H1 (cell line): ENCODE measurements around the gene CASZ1. TPM values are rescaled to one million over a fixed set of nuclear protein-coding genes. Genes with fewer than 3 reads are reported as not detected.
A peak's percentile ranks its signal among the peaks of the same experiment; 100 is the strongest.

ENCODE experiments used
- CTCF ChIA-PET: fragments of 300-600 bp; sonication (Branson Sonifier 250); formaldehyde crosslinking; loops from one replicate; lab custom pipeline; 2021; ENCODE audit not compliant: partially characterized antibody; lab: Charles Lee
- POLR2A ChIA-PET: fragments of 300-600 bp; sonication (Branson Sonifier 250); formaldehyde crosslinking; loops from one replicate; lab custom pipeline; 2021; ENCODE audit warnings: inconsistent platforms; ENCODE audit not compliant: partially characterized antibody; lab: Charles Lee
- DNase-seq, 2 experiments: peaks; one replicate each; pipeline versions ENCODE4 v3.0.0 to v3.0.0-alpha.2; 2010 to 2022; ENCODE audit warnings: low spot score in 2 of 2, low read depth in 1 of 2, mixed read lengths in 1 of 2
- FAIRE-seq: peaks from 2 replicates; lab custom pipeline; 2011; peaks lifted over from hg19 to GRCh38; lab: Jason Lieb, UNC
- H2AFZ ChIP-seq: 2 replicates; pipeline ENCODE4 v1.8.1; 2012; ENCODE audit warnings: low read length, inconsistent platforms
- H2AK5ac ChIP-seq: 2 replicates; pipeline ENCODE4 v1.6.1; 2013; ENCODE audit warnings: low read depth, low read length
- H2BK120ac ChIP-seq: replicated peaks from 2 replicates; pipeline ENCODE3; 2013; ENCODE audit warnings: low read depth, low read length, inconsistent platforms
- H2BK12ac ChIP-seq: 2 replicates; pipeline ENCODE4 v1.6.1; 2013; ENCODE audit warnings: low read depth, low read length
- H2BK15ac ChIP-seq: 2 replicates; pipeline ENCODE4 v1.6.1; 2013; ENCODE audit warnings: low read length
- H2BK20ac ChIP-seq: 2 replicates; pipeline ENCODE4 v1.6.1; 2013; ENCODE audit warnings: low read length
- H2BK5ac ChIP-seq: 2 replicates; pipeline ENCODE4 v1.6.1; 2013; ENCODE audit warnings: low read depth, low read length
- H3K14ac ChIP-seq: 2 replicates; pipeline ENCODE4 v1.6.1; 2013; ENCODE audit warnings: inconsistent platforms; ENCODE audit not compliant: insufficient read length
- H3K18ac ChIP-seq: 2 replicates; pipeline ENCODE4 v1.6.1; 2013; ENCODE audit warnings: low read length; ENCODE audit errors: extremely low read depth
- H3K23ac ChIP-seq: 2 replicates; pipeline ENCODE4 v1.6.1; 2013; ENCODE audit warnings: inconsistent platforms; ENCODE audit not compliant: insufficient read length
- H3K23me2 ChIP-seq: 2 replicates; pipeline ENCODE4 v1.6.1; 2013; ENCODE audit warnings: low read depth, low read length
- H3K27ac ChIP-seq: 2 replicates; pipeline ENCODE4 v1.6.1; 2011; ENCODE audit warnings: low read depth, low read length, inconsistent platforms
- H3K27me3 ChIP-seq, 4 experiments: replicated peaks in 1 of 4; 1 replicate in 1 of 4; 2 replicates in 3 of 4; pipeline versions ENCODE4 v1.6.1 to v1.8.1; 2011 to 2013; ENCODE audit warnings: low read length in 3 of 4, mild to moderate bottlenecking in 3 of 4, inconsistent platforms in 2 of 4, mixed read lengths in 2 of 4, moderate library complexity in 1 of 4; ENCODE audit not compliant: control insufficient read depth in 3 of 4, insufficient read depth in 3 of 4; ENCODE audit errors: extremely low read depth in 1 of 4
- H3K36me3 ChIP-seq, 4 experiments: 2 replicates each; pipeline versions ENCODE4 v1.6.1 to v1.8.1; 2011 to 2013; ENCODE audit warnings: mild to moderate bottlenecking in 4 of 4, low read length in 3 of 4, moderate library complexity in 2 of 4, control low read depth in 1 of 4, inconsistent platforms in 1 of 4; ENCODE audit not compliant: insufficient read depth in 4 of 4, control insufficient read depth in 2 of 4
- H3K4ac ChIP-seq: replicated peaks from 2 replicates; pipeline ENCODE3; 2013; ENCODE audit warnings: low read length, low read depth, mixed read lengths, inconsistent platforms; ENCODE audit not compliant: insufficient read length
- H3K4me1 ChIP-seq, 4 experiments: replicated peaks in 1 of 4; 1 replicate in 1 of 4; 2 replicates in 3 of 4; pipeline versions ENCODE4 v1.6.1 to v1.8.1; 2011 to 2013; ENCODE audit warnings: low read length in 3 of 4, inconsistent platforms in 2 of 4, mixed read lengths in 1 of 4; ENCODE audit not compliant: insufficient read depth in 4 of 4, control insufficient read depth in 3 of 4
- H3K4me2 ChIP-seq, 2 experiments: 2 replicates each; pipeline versions ENCODE4 v1.6.1 to v1.8.1; 2011 to 2013; ENCODE audit warnings: low read depth in 2 of 2, low read length in 2 of 2, control low read depth in 1 of 2, inconsistent platforms in 1 of 2, mild to moderate bottlenecking in 1 of 2; ENCODE audit not compliant: insufficient read depth in 1 of 2
- H3K4me3 ChIP-seq, 4 experiments: fragments of 200-600, 300-600 bp in 1 of 4; sonication (generic), shearing (Covaris generic), sonication (Bioruptor Twin) in 1 of 4; 2 replicates each; pipeline versions ENCODE4 v1.5.1 to v1.8.1; 2011 to 2016; ENCODE audit warnings: low read length in 4 of 4, low read depth in 3 of 4, control low read depth in 2 of 4, inconsistent platforms in 2 of 4, mild to moderate bottlenecking in 2 of 4, mixed read lengths in 1 of 4, moderate library complexity in 1 of 4; ENCODE audit not compliant: insufficient read depth in 2 of 4; ENCODE audit errors: extremely low read depth in 1 of 4
- H3K56ac ChIP-seq: replicated peaks from 2 replicates; pipeline ENCODE3; 2013; ENCODE audit warnings: low read depth, mild to moderate bottlenecking, mixed read lengths, low read length, inconsistent platforms; ENCODE audit not compliant: insufficient read length
- H3K79me1 ChIP-seq: 2 replicates; pipeline ENCODE4 v1.6.1; 2013; ENCODE audit warnings: low read depth, low read length, control low read depth
- H3K79me2 ChIP-seq, 2 experiments: 2 replicates each; pipeline versions ENCODE4 v1.6.1 to v1.8.1; 2012 to 2013; ENCODE audit warnings: low read length in 2 of 2, mild to moderate bottlenecking in 2 of 2, inconsistent platforms in 1 of 2; ENCODE audit not compliant: insufficient read depth in 2 of 2, control insufficient read depth in 1 of 2
- H3K9ac ChIP-seq, 4 experiments: replicated peaks in 1 of 4; 1 replicate in 1 of 4; 2 replicates in 3 of 4; pipeline versions ENCODE4 v1.6.1 to v1.8.1; 2011 to 2013; ENCODE audit warnings: low read depth in 3 of 4, low read length in 3 of 4, control low read depth in 2 of 4, mild to moderate bottlenecking in 2 of 4, moderate library complexity in 2 of 4, inconsistent platforms in 1 of 4; ENCODE audit errors: extremely low read depth in 1 of 4
- H3K9me3 ChIP-seq, 2 experiments: 2 replicates each; pipeline versions ENCODE4 v1.6.1 to v1.8.1; 2012 to 2013; ENCODE audit warnings: mild to moderate bottlenecking in 2 of 2, moderate library complexity in 2 of 2, control low read depth in 1 of 2, inconsistent platforms in 1 of 2, low read depth in 1 of 2, low read length in 1 of 2, mixed read lengths in 1 of 2; ENCODE audit not compliant: insufficient read depth in 2 of 2
- H4K20me1 ChIP-seq, 2 experiments: replicated peaks in 1 of 2; 2 replicates each; pipeline versions ENCODE3 to v1.8.1; 2011 to 2013; ENCODE audit warnings: inconsistent platforms in 2 of 2, low read length in 2 of 2, mild to moderate bottlenecking in 1 of 2; ENCODE audit not compliant: insufficient read depth in 2 of 2, control insufficient read depth in 1 of 2
- H4K5ac ChIP-seq: 2 replicates; pipeline ENCODE4 v1.6.1; 2013; ENCODE audit warnings: low read length, low read depth, mixed read lengths, inconsistent platforms; ENCODE audit not compliant: insufficient read length
- H4K8ac ChIP-seq: 2 replicates; pipeline ENCODE4 v1.8.0; 2013; ENCODE audit warnings: mild to moderate bottlenecking, moderate library complexity, low read length, inconsistent platforms; ENCODE audit not compliant: insufficient read depth; ENCODE audit errors: extremely low read depth
- H4K91ac ChIP-seq: replicated peaks from 2 replicates; pipeline ENCODE3; 2013; ENCODE audit warnings: low read length, mixed read lengths, inconsistent platforms; ENCODE audit not compliant: insufficient read length
- ATF3 ChIP-seq: IDR thresholded peaks from 2 replicates; pipeline ENCODE4 v1.6.1; 2011; ENCODE audit warnings: low read depth, mild to moderate bottlenecking, low read length; ENCODE audit not compliant: insufficient read depth
- CBX5 ChIP-seq: fragments of 300-800, 300-1000 bp; sonication (generic); IDR thresholded peaks from 2 replicates; pipeline ENCODE4 v1.7.1; 2016; ENCODE audit warnings: antibody characterized with exemption, low read length, low read depth
- CHD1 ChIP-seq: IDR thresholded peaks from 2 replicates; pipeline ENCODE4 v1.6.1; 2012; ENCODE audit warnings: low read depth, low read length, improper control_type of control experiment
- EGR1 ChIP-seq: IDR thresholded peaks from 2 replicates; pipeline ENCODE4 v1.6.1; 2011; ENCODE audit warnings: low read depth, low read length, borderline replicate concordance
- GTF2F1 ChIP-seq: IDR thresholded peaks from 2 replicates; pipeline ENCODE4 v1.6.1; 2012; ENCODE audit warnings: low read depth, low read length, improper control_type of control experiment, borderline replicate concordance
- HDAC6 ChIP-seq: IDR thresholded peaks from one replicate; pipeline ENCODE4 v1.7.1; 2012; ENCODE audit warnings: low read depth, mild to moderate bottlenecking, inconsistent platforms, low read length, moderate library complexity
- MAFK ChIP-seq: IDR thresholded peaks from 2 replicates; pipeline ENCODE4 v1.6.1; 2012; ENCODE audit warnings: low read depth, mild to moderate bottlenecking, improper control_type of control experiment, low read length
- NRF1 ChIP-seq: IDR thresholded peaks from 2 replicates; pipeline ENCODE4 v1.6.1; 2011; ENCODE audit warnings: mild to moderate bottlenecking, low read depth, low read length, improper control_type of control experiment
- POU5F1 ChIP-seq: IDR thresholded peaks from 2 replicates; pipeline ENCODE4 v1.6.1; 2011; ENCODE audit warnings: low read depth, mild to moderate bottlenecking, low read length, moderate library complexity
- TBP ChIP-seq: IDR thresholded peaks from 2 replicates; pipeline ENCODE4 v1.6.1; 2011; ENCODE audit warnings: low read depth, low read length, improper control_type of control experiment
- WGBS, 2 experiments: shearing (Covaris generic) in 1 of 2; methylation state at CpG; one replicate each; pipeline versions ENCODE4 v1.1.6 to v1.1.7; 2013 to 2015; ENCODE audit warnings: low lambda C conversion rate in 2 of 2, mixed read lengths in 2 of 2, inconsistent platforms in 1 of 2, low coverage in 1 of 2, missing lambda C conversion rate in 1 of 2; ENCODE audit not compliant: insufficient replicate concordance in 2 of 2, insufficient coverage in 1 of 2, insufficient read length in 1 of 2; ENCODE audit errors: extremely low coverage in 1 of 2, missing lambda C conversion rate in 1 of 2; 5-methylcytosine and 5-hydroxymethylcytosine counted together
- polyA plus RNA-seq, 7 experiments: library from polyadenylated mRNA; depleted of rRNA in 3 of 7; stranded (reverse) in 5 of 7; unstranded in 2 of 7; fragments of >200 nt in 5 of 7; fragments of 200-250 nt in 2 of 7; gene quantifications; 1 replicate in 5 of 7; 2 replicates in 1 of 7; 4 replicates in 1 of 7; pipeline versions ENCODE4 v1.2.1 to v1.2.3, GENCODE V29; 2011 to 2013; ENCODE audit warnings: missing spikeins in 2 of 7, mixed read lengths in 2 of 7
- total RNA-seq: library from RNA; stranded (reverse); fragmentation: NEBNext Ultra II Directional; extraction: Animal tissue kit (Norgen Biotek cat#: 25700); gene quantifications from 2 replicates; pipeline ENCODE4 v1.2.1, GENCODE V29; 2021

Gene CASZ1
- total and polyA plus RNA-seq, 2 of the 8 experiments (the other 6 are each of a cell fraction or from before 2014, with no cell fraction given): 4.4 to 7.7 TPM

DNA sequence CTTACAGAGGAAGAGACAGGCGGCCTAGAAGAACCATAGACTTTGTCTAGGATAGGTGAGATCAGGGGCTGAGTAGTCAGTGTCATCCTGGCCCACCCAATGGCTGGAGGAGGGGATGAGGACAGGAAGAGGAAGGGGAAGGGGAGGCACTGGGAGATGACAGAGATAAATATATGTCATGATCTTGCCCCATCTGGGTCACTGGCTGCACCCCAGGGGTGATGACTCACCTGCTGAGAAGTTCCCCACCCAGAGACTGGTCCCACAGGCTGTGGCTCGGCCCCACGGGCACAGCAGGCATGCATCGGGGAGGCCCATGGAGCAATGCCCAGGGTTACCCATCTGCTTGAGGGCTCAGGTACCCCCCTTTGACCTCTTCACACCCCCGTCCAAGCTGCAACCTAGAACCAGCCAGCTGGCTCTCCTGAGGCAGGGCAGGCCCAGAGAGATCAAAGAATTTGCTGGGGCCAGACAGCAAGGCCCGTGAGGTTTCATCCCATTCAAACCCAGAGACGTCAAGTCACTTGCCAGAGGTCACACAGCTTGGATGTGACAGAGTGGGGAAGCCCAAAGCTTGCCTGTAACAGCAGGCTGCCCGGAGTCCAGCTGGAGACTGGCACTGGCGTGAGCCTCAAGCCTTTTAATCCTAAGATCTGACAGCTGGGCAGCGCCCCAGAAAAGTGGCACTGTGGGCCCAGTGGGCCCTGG is 34.7 kb upstream of the CASZ1 start:
- no peak overlapping the region for H2BK15ac ChIP-seq
- no peak overlapping the region for H4K91ac ChIP-seq
- no peaks in the 10 kb centered on the region for H3K36me3 ChIP-seq
- H3K4ac ChIP-seq: no peak overlapping the region
- FAIRE-seq (no peak), DNase-seq (no peak)
- ChIA-PET CTCF (interaction anchor here (1.5 to 2.6 kb wide), 2 partner anchors 10 to 35 kb away, joined by 4 to 5 read pairs; no protein-coding TSS in a partner anchor), POLR2A (no interaction called here)
- H3K14ac ChIP-seq: no peak overlapping the region
- no peak overlapping the region for H3K4me3 ChIP-seq
- H2AK5ac ChIP-seq: no peak overlapping the region
- TF ChIP-seq ATF3: no peak
- no peak for TF ChIP-seq CBX5
- TF ChIP-seq NRF1: no peak
- TF ChIP-seq EGR1: no peak
- TF ChIP-seq HDAC6: no peak
- no peak for TF ChIP-seq POU5F1
- no peak for TF ChIP-seq TBP
- no peak for TF ChIP-seq GTF2F1
- TF ChIP-seq CHD1: no peak
- no peak for TF ChIP-seq MAFK
- H3K9ac ChIP-seq: no peak overlapping the region
- H3K23ac ChIP-seq: no peak overlapping the region
- H3K79me2 ChIP-seq: no peaks in the 10 kb centered on the region
- H3K27ac ChIP-seq: no peak overlapping the region
- no peaks in the 10 kb centered on the region for H3K79me1 ChIP-seq
- no peak overlapping the region for H3K56ac ChIP-seq
- no peak overlapping the region for H2AFZ ChIP-seq
- no peaks in the 10 kb centered on the region for H3K9me3 ChIP-seq
- H2BK12ac ChIP-seq: no peak overlapping the region
- H2BK120ac ChIP-seq: no peak overlapping the region
- peaks cover 0 to 15% (median 2%) of the 10 kb centered on the region in 4 experiments; a peak in 5 of 7 replicates for H3K4me1 ChIP-seq
- H4K8ac ChIP-seq: no peak overlapping the region
- H4K20me1 ChIP-seq: peaks cover 0 to 2% of the 10 kb centered on the region in 2 experiments
- H2BK20ac ChIP-seq: 0 out of 2 replicates have a peak overlapping the region, but pooled peaks have one; percentile 56
- peaks cover 0 to 3% (median 1%) of the 10 kb centered on the region in 4 experiments; a peak in 3 of 7 replicates for H3K27me3 ChIP-seq
- WGBS, 2 experiments: 77% methylated on average over 10 of the region's 10 CpGs; no CpG with 5 or more reads in 1 of the 2 experiments
- H3K4me2 ChIP-seq: no peak overlapping the region
- H4K5ac ChIP-seq: no peak overlapping the region
- no peak overlapping the region for H3K18ac ChIP-seq
- H2BK5ac ChIP-seq: no peak overlapping the region
- H3K23me2 ChIP-seq: peaks cover 6% of the 10 kb centered on the region; the same call in 1 of the 2 replicates
